Liver (tissue), 9 donors: ENCODE measurements around the gene FTO. TPM values are rescaled to one million over a fixed set of nuclear protein-coding genes. Genes with fewer than 3 reads are reported as not detected.

Source experiments
- DNase-seq: peaks from one replicate; pipeline ENCODE4 v3.0.0-alpha.2; 2017; ENCODE audit warnings: low spot score
- H3K27ac ChIP-seq, 2 donors: one replicate each; pipeline ENCODE4 v1.7.0; 2013; ENCODE audit warnings: inconsistent platforms in 2 of 2, low read length in 2 of 2, control low read depth in 1 of 2, low read depth in 1 of 2, mild to moderate bottlenecking in 1 of 2
- H3K27me3 ChIP-seq, 4 donors: one replicate each; pipeline versions ENCODE4 v1.6.1 to v1.7.0; 2013; ENCODE audit warnings: low read length in 3 of 4, inconsistent platforms in 1 of 4, mild to moderate bottlenecking in 1 of 4, moderate library complexity in 1 of 4; ENCODE audit not compliant: control insufficient read depth in 4 of 4, insufficient read depth in 4 of 4
- H3K36me3 ChIP-seq, 4 donors: one replicate each; pipeline versions ENCODE4 v1.6.1 to v1.7.0; 2013; ENCODE audit warnings: low read length in 3 of 4, mild to moderate bottlenecking in 3 of 4, low read depth in 1 of 4, moderate library complexity in 1 of 4; ENCODE audit not compliant: control insufficient read depth in 4 of 4, insufficient read depth in 3 of 4
- H3K4me1 ChIP-seq, 4 donors: one replicate each; pipeline versions ENCODE4 v1.6.1 to v1.7.0; 2013; ENCODE audit warnings: low read length in 3 of 4, mild to moderate bottlenecking in 3 of 4, moderate library complexity in 1 of 4; ENCODE audit not compliant: control insufficient read depth in 4 of 4, insufficient read depth in 4 of 4
- H3K4me3 ChIP-seq, 3 donors: one replicate each; pipeline versions ENCODE4 v1.6.1 to v1.7.0; 2013; ENCODE audit warnings: low read length in 3 of 3, control low read depth in 1 of 3, low read depth in 1 of 3, mild to moderate bottlenecking in 1 of 3
- H3K9ac ChIP-seq, 2 donors: one replicate each; pipeline ENCODE4 v1.7.0; 2013; ENCODE audit warnings: low read length in 2 of 2, mild to moderate bottlenecking in 2 of 2, moderate library complexity in 2 of 2, control low read depth in 1 of 2, low read depth in 1 of 2
- H3K9me3 ChIP-seq, 4 donors: one replicate each; pipeline versions ENCODE4 v1.6.1 to v1.7.0; 2013; ENCODE audit warnings: low read length in 3 of 4; ENCODE audit not compliant: control insufficient read depth in 4 of 4
- ATF3 ChIP-seq: IDR thresholded peaks from 2 replicates; pipeline ENCODE4 v1.6.1; 2016; ENCODE audit warnings: antibody characterized with exemption
- CTCF ChIP-seq: fragments of 150-350 bp; IDR thresholded peaks from 2 replicates; pipeline ENCODE4 v1.5.1; 2017; ENCODE audit warnings: improper control_type of control experiment, low read depth, low read length; ENCODE audit not compliant: missing input control
- EGR1 ChIP-seq, 2 donors: IDR thresholded peaks; 2 replicates each; pipeline ENCODE4 v1.6.1; 2016 to 2018; ENCODE audit warnings: antibody characterized with exemption in 2 of 2, low read depth in 2 of 2
- FOXA1 ChIP-seq: IDR thresholded peaks from 2 replicates; pipeline ENCODE4 v1.6.1; 2016; ENCODE audit warnings: antibody characterized with exemption
- FOXA2 ChIP-seq: IDR thresholded peaks from 2 replicates; pipeline ENCODE4 v1.6.1; 2016; ENCODE audit warnings: antibody characterized with exemption
- GABPA ChIP-seq, 2 donors: IDR thresholded peaks in 1 of 2; conservative IDR thresholded peaks in 1 of 2; 2 replicates each; pipeline ENCODE4 v1.6.1; 2016; ENCODE audit warnings: antibody characterized with exemption in 2 of 2, mild to moderate bottlenecking in 1 of 2, moderate library complexity in 1 of 2
- HNF4A ChIP-seq, 2 donors: conservative IDR thresholded peaks; 2 replicates each; pipeline ENCODE4 v1.6.1; 2016; ENCODE audit warnings: antibody characterized with exemption in 2 of 2, mild to moderate bottlenecking in 2 of 2
- HNF4G ChIP-seq: IDR thresholded peaks from 2 replicates; pipeline ENCODE4 v1.6.1; 2016; ENCODE audit warnings: antibody characterized with exemption
- JUND ChIP-seq, 2 donors: IDR thresholded peaks; 2 replicates each; pipeline ENCODE4 v1.6.1; 2016; ENCODE audit warnings: antibody characterized with exemption in 2 of 2
- MAX ChIP-seq: IDR thresholded peaks from 2 replicates; pipeline ENCODE4 v1.6.1; 2016; ENCODE audit warnings: antibody characterized with exemption
- NR2F2 ChIP-seq: IDR thresholded peaks from 2 replicates; pipeline ENCODE4 v1.6.1; 2016; ENCODE audit warnings: antibody characterized with exemption
- RAD21 ChIP-seq, 2 donors: IDR thresholded peaks; 2 replicates each; pipeline ENCODE4 v1.6.1; 2016; ENCODE audit warnings: antibody characterized with exemption in 2 of 2, mild to moderate bottlenecking in 2 of 2
- REST ChIP-seq: IDR thresholded peaks from 2 replicates; pipeline ENCODE4 v1.6.1; 2016; ENCODE audit warnings: antibody characterized with exemption, mild to moderate bottlenecking
- RXRA ChIP-seq, 2 donors: IDR thresholded peaks; 2 replicates each; pipeline ENCODE4 v1.6.1; 2017 to 2018; ENCODE audit warnings: antibody characterized with exemption in 2 of 2, mild to moderate bottlenecking in 1 of 2
- SP1 ChIP-seq: IDR thresholded peaks from 2 replicates; pipeline ENCODE4 v1.6.1; 2018; ENCODE audit warnings: antibody characterized with exemption, mild to moderate bottlenecking
- TAF1 ChIP-seq: conservative IDR thresholded peaks from 2 replicates; pipeline ENCODE4 v1.6.1; 2016; ENCODE audit warnings: antibody characterized with exemption, mild to moderate bottlenecking
- YY1 ChIP-seq: IDR thresholded peaks from 2 replicates; pipeline ENCODE4 v1.6.1; 2016; ENCODE audit warnings: antibody characterized with exemption, mild to moderate bottlenecking
- ZBTB33 ChIP-seq: IDR thresholded peaks from 2 replicates; pipeline ENCODE4 v1.6.1; 2016; ENCODE audit warnings: antibody characterized with exemption
- WGBS: extraction: QIAGEN DNeasy Blood & Tissue Kit; methylation state at CpG from one replicate; pipeline ENCODE4 v1.1.7; 2013; 5-methylcytosine and 5-hydroxymethylcytosine counted together
- polyA plus RNA-seq, 2 donors: library from polyadenylated mRNA; stranded (reverse) in 1 of 2; unstranded in 1 of 2; fragments of 200-250 nt in 1 of 2; fragments of >200 nt in 1 of 2; fragmentation: Nextera tagmentation in 1 of 2; extraction: Ambion mirVana in 1 of 2; gene quantifications; one replicate each; pipeline versions ENCODE4 v1.2.1 to v1.2.3, GENCODE V29; 2013 to 2015
- total RNA-seq, 2 donors: library from RNA; depleted of rRNA; stranded (reverse); fragments of >200 nt; gene quantifications; one replicate each; pipeline ENCODE4 v1.2.3, GENCODE V29; 2014
- donor health status: healthy.
- donor health status: healthy.
- donor health status: healthy.
- donor health status: healthy.
- donor health status: healthy.

The FTO gene
- total and polyA plus RNA-seq, 4 donors: 12.0 to 54.2 (median 24.6) TPM

GRCh38 chr16:53755026-53755910, 51.3 kb downstream of the FTO start (continued):
- TF ChIP-seq CTCF (no peak), HNF4G (no peak), SP1 (no peak)

- peak overlapping the region in 1 of 2 donors; percentile 38 for H3K9ac ChIP-seq
- DNase-seq: no peak
- H3K27ac ChIP-seq: no peak overlapping the region
- no peak overlapping the region for H3K4me3 ChIP-seq
- peaks cover 6 to 26% (median 7%) of the 10 kb centered on the region in 4 donors for H3K4me1 ChIP-seq
- H3K36me3 ChIP-seq: no peaks in the 10 kb centered on the region
- H3K9me3 ChIP-seq: no peaks in the 10 kb centered on the region
- TF ChIP-seq HNF4A (conservative IDR thresholded peaks at IDR 0.05) (peak; percentile 17 to 53), CTCF (no peak), HNF4G (no peak), RXRA (IDR thresholded peaks at IDR 0.05) (no peak), RAD21 (IDR thresholded peaks at IDR 0.05) (no peak), ATF3 (no peak), GABPA (IDR thresholded peaks at IDR 0.05 in 1 of 2, conservative IDR thresholded peaks at IDR 0.05 in 1 of 2) (no peak), YY1 (no peak), REST (no peak), ZBTB33 (no peak), FOXA1 (peak; percentile 66), TAF1 (no peak), EGR1 (IDR thresholded peaks at IDR 0.05; ENCODE audit: low read depth in 2 of 2) (no peak), FOXA2 (peak; percentile 74), MAX (peak; percentile 10), SP1 (peak; percentile 10), NR2F2 (no peak), JUND (IDR thresholded peaks at IDR 0.05) (peak in 1 of 2 donors; percentile 22)
- WGBS: 59% methylated on average over 4 of the region's 4 CpGs
- no peaks in the 10 kb centered on the region for H3K27me3 ChIP-seq
Measured at GRCh38 chr16:53756275-53756996, 52.5 kb downstream of the FTO start.
